Epithelial cell of esophagus (primary cell): ENCODE data around the gene NINJ2.

Experiments
- DNase-seq: peaks from one replicate; pipeline ENCODE4 v3.0.0; 2010; ENCODE audit warnings: low read depth
- H3K4me3 ChIP-seq: 2 replicates; pipeline ENCODE4 v1.5.1; 2011; ENCODE audit warnings: mild to moderate bottlenecking, low read length, control low read depth
- CTCF ChIP-seq: IDR thresholded peaks from 2 replicates; pipeline ENCODE4 v1.5.1; 2011; ENCODE audit warnings: low read depth, mild to moderate bottlenecking, low read length, control low read depth, inconsistent platforms; ENCODE audit not compliant: insufficient read depth; ENCODE audit errors: missing control alignments

Gene NINJ2

DNA sequence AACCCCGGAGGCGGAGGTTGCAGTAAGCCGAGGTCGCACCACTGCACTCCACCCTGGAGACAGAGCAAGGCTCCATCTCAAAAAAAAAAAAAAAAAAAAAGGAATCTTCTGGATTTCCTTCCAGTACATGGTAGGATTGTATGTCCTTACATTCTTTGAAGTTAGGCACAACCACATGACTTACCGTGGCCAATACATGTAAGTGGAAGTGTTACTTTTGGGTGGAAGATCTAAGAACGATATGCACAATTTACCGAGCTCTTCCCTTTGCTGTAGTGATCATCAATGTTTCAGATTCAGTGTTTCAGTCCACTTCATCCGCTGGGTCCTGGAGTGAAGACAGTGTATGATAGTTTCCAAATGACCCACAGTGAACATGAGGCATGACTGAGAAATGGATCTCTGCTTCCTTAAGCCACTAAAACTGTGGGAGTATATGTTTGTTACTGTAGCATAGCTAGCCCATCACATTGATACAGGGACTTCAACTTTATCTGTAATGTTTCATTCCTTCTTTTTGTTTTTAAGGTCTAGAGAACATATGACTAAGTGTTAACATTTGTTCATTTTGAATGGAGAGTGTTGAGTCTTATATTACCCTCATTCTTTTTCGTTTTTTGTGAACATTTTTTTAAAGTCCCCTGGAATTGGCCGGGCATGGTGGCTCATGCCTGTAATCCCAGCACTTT lies 18.5 kb upstream of the NINJ2 start:
- no peak for TF ChIP-seq CTCF
- no peak for DNase-seq
- no peak overlapping the region for H3K4me3 ChIP-seq

DNA sequence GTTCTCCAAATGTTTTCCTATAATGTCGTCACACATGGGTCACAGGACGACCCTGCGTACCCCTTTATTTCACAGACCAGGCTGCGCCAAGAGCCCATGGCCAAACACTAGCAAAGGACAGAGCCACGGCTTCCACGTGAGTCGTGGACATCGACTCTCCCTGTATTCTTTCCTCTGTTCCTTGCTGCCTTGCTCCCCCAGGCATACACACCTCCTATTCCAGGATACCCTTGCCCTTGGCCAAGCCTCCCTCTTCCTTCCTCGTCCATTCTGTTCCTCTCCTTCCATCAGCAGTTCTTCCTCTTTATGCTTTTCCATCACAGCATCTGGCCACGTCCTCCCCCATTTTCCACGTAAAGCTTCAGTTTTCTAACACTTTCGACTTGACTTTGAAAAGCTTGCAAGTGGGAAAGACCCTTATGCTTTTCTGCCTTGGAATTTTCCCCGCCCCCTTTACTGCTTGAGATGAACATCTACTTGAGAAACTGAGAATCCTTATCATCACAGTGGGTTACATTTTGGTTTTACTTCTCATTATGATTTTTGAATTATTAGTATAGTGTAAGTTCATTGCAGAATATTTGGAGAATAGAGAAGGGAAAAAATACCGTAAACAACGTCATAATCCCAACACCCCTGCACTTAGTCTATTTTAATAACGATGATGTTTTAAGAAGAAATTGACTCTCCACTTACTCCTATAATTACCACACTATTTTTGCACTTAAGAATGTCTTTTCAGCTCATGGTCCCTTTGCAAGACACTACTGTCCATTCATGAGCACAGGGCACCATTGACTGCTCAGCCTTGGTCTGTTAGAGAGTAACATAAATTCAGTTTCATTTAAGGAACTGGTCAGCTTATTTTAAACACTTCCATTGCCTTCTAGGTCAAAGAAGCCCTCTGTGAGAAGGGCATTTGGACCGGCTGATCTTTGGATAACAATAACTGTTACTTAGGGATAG lies 15.8 kb upstream of the NINJ2 start:
- no peak overlapping the region for H3K4me3 ChIP-seq
- TF ChIP-seq CTCF: no peak
- no peak for DNase-seq

- DNase-seq: no peak
- no peak for TF ChIP-seq CTCF
- no peak overlapping the region for H3K4me3 ChIP-seq
Observed at GRCh38 chr12:675562-675961, 12.3 kb upstream of the NINJ2 start.

- DNase-seq: no peak
- H3K4me3 ChIP-seq: no peak overlapping the region
Observed at GRCh38 chr12:674272-674781, 11.1 kb upstream of the NINJ2 start.

DNA sequence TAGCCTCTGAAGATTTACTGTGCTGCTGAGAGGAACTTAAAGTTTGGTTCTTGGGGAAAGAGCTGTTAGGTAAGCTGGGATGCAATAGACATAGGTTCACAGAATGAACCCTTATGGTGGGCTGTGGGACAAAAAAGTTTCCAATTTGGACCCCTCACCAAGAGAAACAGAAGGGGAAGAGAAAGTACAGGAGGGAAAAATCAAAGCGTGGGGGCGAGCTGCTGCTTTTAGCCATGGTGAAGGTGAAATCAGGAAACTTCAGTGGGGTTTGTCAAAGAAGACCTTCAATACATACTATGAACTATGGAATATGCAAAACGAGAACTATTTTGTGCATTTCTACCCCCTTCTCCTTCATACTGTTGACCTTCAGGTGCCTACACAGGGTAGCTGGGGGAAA lies 10.6 kb upstream of the NINJ2 start:
- H3K4me3 ChIP-seq: no peak overlapping the region
- TF ChIP-seq CTCF: no peak
- no peak for DNase-seq

More at GRCh38 chr12:674272-674781, 11.1 kb upstream of the NINJ2 start:
- no peak for TF ChIP-seq CTCF

DNA sequence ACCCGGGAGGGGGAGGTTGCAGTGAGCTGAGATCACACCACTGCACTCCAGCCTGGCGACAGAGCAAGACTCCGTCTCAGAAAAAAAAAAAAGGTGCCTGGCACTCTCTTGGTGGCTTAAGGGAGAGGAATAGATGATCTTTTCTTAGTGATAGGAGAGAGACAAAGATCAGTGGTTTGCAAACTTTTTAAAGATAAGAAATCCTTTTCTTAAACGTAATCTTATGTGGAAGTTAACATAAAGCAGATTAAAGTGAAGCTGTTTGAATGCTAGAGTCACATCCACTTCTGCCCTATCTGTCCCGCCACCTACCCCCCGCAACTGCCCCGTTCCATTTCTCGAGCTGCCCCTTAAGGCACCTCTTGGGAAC lies 6.3 kb upstream of the NINJ2 start:
- H3K4me3 ChIP-seq: no peak overlapping the region
- DNase-seq: no peak
- TF ChIP-seq CTCF: no peak
